ENCODE data around the gene FAM53B. TPM values are rescaled to one million over a fixed set of nuclear protein-coding genes. Genes with fewer than 3 reads are reported as not detected.
A peak's percentile ranks its signal among the peaks of the same experiment; 100 is the strongest.

The FAM53B gene
- total RNA-seq, 2 experiments from 2014 or later: 56.6 to 58.5 TPM

GRCh38 chr10:124596962-124597845 is 147.0 kb downstream of the FAM53B start:
- Histone ChIP-seq H4K20me1 (ENCODE audit: insufficient read depth, low read length) (no peaks in the 10 kb centered on the region), H3K36me3 (ENCODE audit: insufficient read depth, low read length) (no peaks in the 10 kb centered on the region), H3K27ac (ENCODE audit: low read depth, low read length, poor library complexity, severe bottlenecking) (no peak overlapping the region), H3K9me2 (ENCODE audit: insufficient read depth, low read length) (no peaks in the 10 kb centered on the region), H3K4me2 (ENCODE audit: low read length) (peak overlapping the region; percentile 7; the same call in 1 of the 2 replicates), H3K9me3 (ENCODE audit: low read length) (no peaks in the 10 kb centered on the region), H3K4me1 (ENCODE audit: insufficient read depth, low read length, poor library complexity, severe bottlenecking) (peaks cover 46% of the 10 kb centered on the region), H3K4me3 (ENCODE audit: low read depth, low read length, poor library complexity, severe bottlenecking) (no peak overlapping the region), H2AFZ (ENCODE audit: low read length) (no peak overlapping the region), H3K79me2 (ENCODE audit: insufficient read depth, low read depth, low read length) (no peaks in the 10 kb centered on the region)
- CTCF ChIA-PET (ENCODE audit: unreplicated experiment): no interaction called here
- no peak for TF ChIP-seq EZH2phosphoT487 (IDR thresholded peaks at IDR 0.05; ENCODE audit: borderline replicate concordance, low read depth, low read length)
- TF ChIP-seq CTCF (conservative IDR thresholded peaks at IDR 0.05; ENCODE audit: low read length): no peak
- intact Hi-C loops (cut with micrococcal nuclease; ENCODE audit: unreplicated experiment): no loop called here
- no TSS peak for BruUV-seq (replicated peaks)
- no peak for DNase-seq (ENCODE audit: low spot score)
- POLR2A ChIA-PET: interaction anchor here (1.4 kb wide), 1 partner anchor 52 kb away, joined by 5 read pairs; no protein-coding TSS in a partner anchor

GRCh38 chr10:124596116-124596785 is 147.9 kb downstream of the FAM53B start:
- ChIA-PET CTCF (ENCODE audit: unreplicated experiment) (interaction anchor here (0.5 kb wide), 1 partner anchor 45 kb away, joined by 3 read pairs; no protein-coding TSS in a partner anchor), POLR2A (interaction anchor here (1.4 kb wide), 1 partner anchor 51 kb away, joined by 5 read pairs; no protein-coding TSS in a partner anchor)
- DNase-seq (ENCODE audit: low spot score): no peak
- H3K79me2 ChIP-seq (ENCODE audit: insufficient read depth, low read depth, low read length): no peaks in the 10 kb centered on the region
- peaks cover 36% of the 10 kb centered on the region for H3K4me1 ChIP-seq (ENCODE audit: insufficient read depth, low read length, poor library complexity, severe bottlenecking)
- H3K4me2 ChIP-seq (ENCODE audit: low read length): no peak overlapping the region
- H3K9me2 ChIP-seq (ENCODE audit: insufficient read depth, low read length): no peaks in the 10 kb centered on the region
- no peaks in the 10 kb centered on the region for H3K36me3 ChIP-seq (ENCODE audit: insufficient read depth, low read length)
- BruUV-seq (replicated peaks): no TSS peak
- no peak overlapping the region for H2AFZ ChIP-seq (ENCODE audit: low read length)
- H3K27ac ChIP-seq (ENCODE audit: low read depth, low read length, poor library complexity, severe bottlenecking): no peak overlapping the region
- no peaks in the 10 kb centered on the region for H4K20me1 ChIP-seq (ENCODE audit: insufficient read depth, low read length)
- TF ChIP-seq CTCF (conservative IDR thresholded peaks at IDR 0.05; ENCODE audit: low read length) (no peak), EZH2phosphoT487 (IDR thresholded peaks at IDR 0.05; ENCODE audit: borderline replicate concordance, low read depth, low read length) (no peak)
- intact Hi-C loops (cut with micrococcal nuclease; ENCODE audit: unreplicated experiment): no loop called here
- no peaks in the 10 kb centered on the region for H3K9me3 ChIP-seq (ENCODE audit: low read length)
- H3K4me3 ChIP-seq (ENCODE audit: low read depth, low read length, poor library complexity, severe bottlenecking): no peak overlapping the region
